GM04504 (cell line): Measurements from ENCODE around the gene CT47C1.
"Not testable (repeated sequence)": the region's sequence is repeated elsewhere in the genome, so short reads cannot be mapped to it uniquely, and the experiment has no call there.

Experiments used
- DNase-seq: peaks from one replicate; pipeline ENCODE4 v3.0.0-alpha.2; 2012; ENCODE audit warnings: low read depth

Gene CT47C1

GRCh38 chrX:119072744-119073143, at the start of gene CT47C1:
Gene CT47C1, plus strand, starts transcription at chrX:119072993. Its CDS starts 233 bp downstream, at chrX:119073226.
- no peak for DNase-seq

- DNase-seq: no peak
Measured at GRCh38 chrX:119025900-119026299, 46.9 kb upstream of the CT47C1 start.

DNA sequence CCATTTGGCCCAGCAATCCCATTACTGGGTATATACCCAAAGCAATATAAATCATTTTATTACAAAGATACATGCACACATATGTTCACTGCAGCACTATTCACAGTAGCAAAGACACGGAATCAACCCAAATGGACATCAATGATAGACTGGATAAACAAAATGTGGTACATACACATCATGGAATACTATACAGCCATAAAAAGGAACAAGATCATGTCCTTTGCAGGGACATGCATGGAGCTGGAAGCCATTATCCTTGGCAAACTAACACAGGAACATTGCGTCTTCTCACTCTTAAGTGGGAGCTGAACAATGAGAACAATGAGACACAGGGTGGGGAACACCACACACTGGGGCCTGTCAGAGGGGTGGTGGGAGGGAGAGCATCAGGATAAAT, 46.4 kb upstream of the CT47C1 start:
- not testable (repeated sequence) for DNase-seq

GRCh38 chrX:119027960-119028732, 44.6 kb upstream of the CT47C1 start:
- DNase-seq: not testable (repeated sequence)

- no peak for DNase-seq
Measured at GRCh38 chrX:119028733-119029330, 44.0 kb upstream of the CT47C1 start.

- DNase-seq: not testable (repeated sequence)
Measured at GRCh38 chrX:119029656-119030055, 43.1 kb upstream of the CT47C1 start.

- no peak for DNase-seq
Measured at GRCh38 chrX:119030990-119031389, 41.8 kb upstream of the CT47C1 start.

- no peak for DNase-seq
Measured at GRCh38 chrX:119036107-119037029, 36.4 kb upstream of the CT47C1 start.

GRCh38 chrX:119040432-119040831, 32.4 kb upstream of the CT47C1 start:
- DNase-seq: no peak

- peak; percentile 33 for DNase-seq
Measured at GRCh38 chrX:119041175-119041574, 31.6 kb upstream of the CT47C1 start.

GRCh38 chrX:119042040-119042439, 30.8 kb upstream of the CT47C1 start:
- no peak for DNase-seq

DNA sequence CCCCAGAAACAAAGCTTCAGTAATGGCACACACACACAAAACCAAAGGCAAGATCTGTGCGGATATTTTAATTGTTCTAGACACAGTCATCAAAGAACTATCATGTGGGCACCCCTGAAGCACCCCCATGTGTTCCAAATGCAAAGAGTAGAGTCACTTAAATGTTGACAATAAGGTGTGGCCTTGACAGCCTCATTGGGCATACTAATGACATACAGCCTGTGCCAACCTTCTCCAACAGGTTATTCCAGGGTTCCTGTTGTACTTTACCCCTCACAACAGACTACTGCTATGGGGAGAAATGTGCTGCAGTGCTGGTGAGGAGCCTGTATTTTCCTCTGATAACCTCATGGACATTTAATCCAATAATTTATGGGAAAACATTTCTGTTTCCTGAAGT, 29.8 kb upstream of the CT47C1 start:
- DNase-seq: no peak

DNA sequence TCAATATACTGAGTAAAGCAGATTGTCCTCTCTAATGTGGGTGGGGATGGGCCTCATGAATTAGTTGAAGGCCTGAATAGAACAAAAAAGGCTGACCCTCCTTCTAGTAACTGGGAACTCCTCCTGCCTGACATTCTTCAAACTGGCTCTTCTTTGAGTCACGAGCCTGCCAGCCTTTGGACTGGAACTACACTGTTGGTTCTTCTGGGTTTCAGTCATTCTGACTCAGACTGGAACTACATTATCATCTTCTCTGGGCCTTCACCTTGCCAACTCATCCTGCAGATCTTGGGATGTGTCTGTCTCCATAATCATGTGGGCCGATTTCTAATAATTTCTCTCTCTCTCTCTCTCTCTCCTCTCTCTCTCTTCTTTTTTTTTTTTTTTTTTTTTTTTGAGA, 26.9 kb upstream of the CT47C1 start:
- no peak for DNase-seq

- DNase-seq: no peak
Measured at GRCh38 chrX:119055687-119056086, 17.1 kb upstream of the CT47C1 start.

- no peak for DNase-seq
Measured at GRCh38 chrX:119062750-119063374, 9.9 kb upstream of the CT47C1 start.

- no peak for DNase-seq
Measured at GRCh38 chrX:119063428-119063827, 9.4 kb upstream of the CT47C1 start.

DNA sequence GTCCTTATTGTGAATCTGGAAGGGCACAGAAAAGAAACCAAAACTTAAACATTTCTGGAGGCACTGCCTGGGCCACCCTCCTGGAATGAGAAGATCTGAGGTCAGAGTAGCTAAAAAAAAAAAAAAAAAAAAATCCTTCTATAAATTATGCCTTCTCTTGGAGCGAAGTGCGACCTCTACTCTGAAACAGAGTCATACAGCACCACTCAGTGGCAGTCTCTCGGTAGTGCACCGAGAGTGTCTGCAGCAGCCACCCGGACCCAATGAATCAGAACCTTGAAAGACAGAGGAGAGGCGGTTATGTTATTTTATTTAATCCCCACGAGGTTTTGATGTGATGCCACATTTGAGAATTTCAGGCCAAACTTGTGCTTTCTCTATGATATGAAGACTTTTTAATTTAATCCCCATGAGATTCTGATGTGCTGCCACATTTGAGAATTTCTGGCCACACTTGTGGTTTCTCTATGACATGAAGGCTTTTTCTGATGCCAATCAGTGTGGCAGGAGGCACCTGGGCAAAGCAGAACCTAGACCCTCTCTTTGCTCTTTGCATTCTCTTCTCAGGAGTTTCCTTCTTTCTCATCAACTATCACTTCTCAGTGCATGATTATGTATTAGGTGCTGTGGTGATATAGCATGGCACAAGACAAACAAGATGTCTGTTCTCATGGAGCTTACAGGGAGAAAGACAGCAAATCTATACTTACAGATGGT, 5.6 kb upstream of the CT47C1 start:
- peak; percentile 13 for DNase-seq

- no peak for DNase-seq
Measured at GRCh38 chrX:119069128-119069527, 3.7 kb upstream of the CT47C1 start.

GRCh38 chrX:119069762-119070161, 3.0 kb upstream of the CT47C1 start:
- no peak for DNase-seq

- DNase-seq: no peak
Measured at GRCh38 chrX:119071381-119071780, 1.4 kb upstream of the CT47C1 start.

GRCh38 chrX:119073200-119073905, 560 bp downstream of the CT47C1 start:
- DNase-seq: no peak
